GM18909 (cell line): ENCODE measurements around the gene SCTR.
A peak's percentile ranks its signal among the peaks of the same experiment; 100 is the strongest.

Experiments used
- ATAC-seq: cut with Tn5 transposase; IDR thresholded peaks from one replicate; pipeline ENCODE4 v1.9.1; 2021; ENCODE audit warnings: mild to moderate bottlenecking; ENCODE audit not compliant: unreplicated experiment, poor library complexity

The SCTR gene

GRCh38 chr2:119433636-119434327, 90.5 kb downstream of the SCTR start:
- ATAC-seq: no peak

- no peak for ATAC-seq
Observed at GRCh38 chr2:119432851-119433522, 91.3 kb downstream of the SCTR start.

GRCh38 chr2:119431976-119432850, 92.1 kb downstream of the SCTR start:
- no peak for ATAC-seq

DNA sequence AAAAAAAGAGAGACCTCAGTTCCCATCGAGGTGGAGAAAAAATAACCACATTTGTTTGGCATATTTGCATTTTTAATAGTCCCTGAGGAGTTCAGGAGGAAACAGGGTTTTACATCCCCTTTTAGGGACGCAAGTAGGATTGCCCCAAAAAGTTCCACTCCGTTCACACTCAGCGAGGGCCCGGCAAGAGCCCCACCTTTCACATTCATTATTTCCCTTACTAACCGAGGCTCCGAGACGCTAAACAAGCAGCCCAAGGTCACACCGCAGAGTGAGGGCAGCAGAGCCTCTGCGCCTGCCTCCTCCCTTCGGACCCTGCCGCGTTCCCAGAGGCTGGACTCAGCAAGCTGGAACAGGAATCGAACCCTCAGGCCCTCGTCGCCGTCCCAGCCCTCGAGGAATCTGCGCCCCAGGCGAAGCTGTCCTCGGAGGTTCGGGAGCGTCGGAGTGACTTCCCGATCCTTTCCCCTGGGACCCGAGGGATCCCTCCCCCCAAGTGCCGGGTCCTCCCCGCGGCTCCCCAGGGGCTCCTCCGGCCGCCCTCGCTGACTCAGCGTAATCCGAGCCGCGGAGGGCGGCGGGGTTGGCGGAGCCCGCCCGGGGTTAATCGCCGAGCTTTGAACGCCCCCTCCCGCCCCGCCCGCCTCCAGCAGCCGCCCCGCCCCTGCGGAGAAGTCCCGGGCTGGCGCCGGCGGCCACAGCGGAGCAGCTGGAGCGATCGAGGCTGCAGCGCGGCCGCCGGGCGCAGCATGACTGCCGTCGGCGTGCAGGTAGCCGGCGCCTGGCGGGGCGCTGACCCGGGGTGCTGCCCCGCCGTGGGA, 92.9 kb downstream of the SCTR start, which contains the start of gene TMEM37:
TMEM37 (plus strand) TSS at position 700 of the 821 bp plus-strand sequence; CDS start at position 750, 50 bp downstream.
- ATAC-seq: peak; percentile 69

- ATAC-seq: no peak
Observed at GRCh38 chr2:119430023-119430498, 94.2 kb downstream of the SCTR start.

DNA sequence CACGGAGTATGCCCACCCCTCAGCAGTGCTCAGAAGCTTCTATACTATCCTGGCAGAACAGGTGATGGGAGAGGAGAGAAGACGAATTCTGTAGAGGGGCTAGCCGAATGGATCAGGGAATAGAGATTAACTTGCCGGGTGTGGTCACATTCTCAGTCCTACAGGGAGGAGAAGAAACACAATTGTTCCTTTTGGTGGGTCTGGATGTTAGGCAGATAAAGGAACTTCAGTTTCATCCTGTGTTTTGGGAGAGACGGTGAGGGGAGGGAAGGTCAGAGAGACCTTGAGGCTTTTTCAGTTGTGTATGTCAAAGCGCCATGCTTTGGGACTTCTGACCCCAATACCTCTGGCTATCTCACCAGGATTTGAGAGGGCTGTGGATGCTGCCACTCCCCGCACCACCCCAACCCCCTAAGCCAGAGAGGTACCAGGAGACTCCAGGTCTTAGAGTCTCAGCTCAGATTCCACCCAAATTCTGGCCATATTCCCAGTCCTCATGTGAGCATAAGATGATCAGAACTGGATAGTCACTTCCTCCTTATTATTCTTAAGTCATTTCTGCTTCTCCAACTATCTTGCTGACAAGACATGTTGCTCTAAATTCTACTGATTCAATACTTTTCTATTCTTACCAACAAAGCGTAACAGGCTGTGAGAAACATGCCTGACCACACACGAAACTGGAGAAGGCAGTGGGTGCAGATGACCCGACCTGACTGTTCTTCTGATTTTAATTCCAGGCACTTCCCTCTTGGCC, 94.9 kb downstream of the SCTR start:
- ATAC-seq: no peak

GRCh38 chr2:119428488-119429224, 95.6 kb downstream of the SCTR start:
- ATAC-seq: no peak

DNA sequence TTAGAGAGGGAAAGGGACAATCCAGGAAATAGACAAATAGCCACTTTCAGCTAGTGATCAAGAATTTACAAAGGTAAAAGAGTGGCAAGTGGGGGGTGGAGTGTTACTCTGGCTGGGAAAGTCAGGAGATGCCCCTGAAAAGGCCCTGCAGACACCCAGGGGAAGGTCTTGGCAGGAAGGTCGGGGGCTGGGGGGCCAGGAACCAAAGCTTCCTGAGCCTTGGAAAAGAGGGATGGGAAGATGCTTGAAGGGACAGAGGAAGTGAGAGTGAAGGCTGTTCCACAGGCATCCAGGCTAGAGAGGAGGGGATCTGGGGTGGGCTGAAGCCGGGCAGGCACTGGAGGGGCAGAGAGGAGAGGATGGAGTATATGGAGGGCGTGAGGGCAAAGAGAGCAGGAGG, 96.5 kb downstream of the SCTR start:
- no peak for ATAC-seq

GRCh38 chr2:119426801-119427395, 97.4 kb downstream of the SCTR start:
- no peak for ATAC-seq

GRCh38 chr2:119426396-119426675, 97.9 kb downstream of the SCTR start:
- ATAC-seq: no peak

- ATAC-seq: no peak
Observed at GRCh38 chr2:119425620-119426395, 98.5 kb downstream of the SCTR start.

DNA sequence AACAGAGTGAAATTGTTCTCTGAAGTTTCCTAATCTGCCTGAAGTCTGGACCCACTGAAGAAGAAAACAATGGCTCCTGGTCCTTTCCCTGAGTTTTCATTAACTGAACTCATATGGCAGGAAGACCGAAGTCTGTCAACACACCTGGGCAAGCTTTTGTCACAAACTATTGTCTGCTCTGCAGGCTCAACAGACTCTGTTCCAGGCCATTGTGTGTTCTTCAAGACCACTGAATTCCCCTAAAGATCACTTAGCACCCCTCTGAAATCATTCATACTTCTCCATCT, 99.2 kb downstream of the SCTR start:
- ATAC-seq: no peak

DNA sequence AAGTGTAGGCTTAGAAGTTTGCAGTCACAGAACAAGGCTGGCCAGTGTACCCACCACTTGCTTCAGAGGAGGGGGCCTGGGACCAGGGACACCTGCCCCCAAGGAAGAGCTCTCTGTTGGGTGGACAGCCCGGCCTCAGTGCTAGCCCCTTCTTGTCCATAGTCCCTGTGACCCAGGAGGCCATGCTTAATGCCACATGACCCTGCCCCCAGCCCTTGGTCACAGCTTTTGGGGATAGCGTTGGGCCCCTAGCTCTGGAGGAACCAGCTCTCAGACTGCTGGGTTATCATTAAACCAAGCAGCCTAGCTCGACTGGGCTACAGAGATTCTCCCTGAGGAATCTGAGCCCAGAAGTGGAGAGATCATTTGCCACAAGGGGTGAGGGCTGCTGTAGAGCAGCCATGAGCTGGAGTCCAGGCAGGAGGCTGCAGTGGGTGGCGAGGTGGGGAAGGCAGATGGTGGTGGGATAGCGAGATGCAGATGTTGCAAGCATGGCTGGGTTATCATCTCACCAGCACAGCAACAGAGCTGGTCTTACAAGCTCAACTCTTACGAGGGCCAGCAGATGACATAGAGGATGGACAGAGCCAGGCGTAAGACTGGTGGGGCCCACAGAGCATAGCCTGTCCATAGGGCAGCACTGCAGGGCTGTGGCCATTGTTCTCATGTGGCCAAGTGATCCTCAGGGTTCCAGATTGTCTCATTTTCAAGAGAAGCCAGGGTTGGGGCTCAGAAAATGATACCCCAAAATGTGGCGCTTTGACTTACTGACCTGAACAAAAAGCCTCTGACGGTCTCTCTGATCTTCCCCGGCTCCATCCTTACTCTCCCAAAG, 99.8 kb downstream of the SCTR start:
- no peak for ATAC-seq

GRCh38 chr2:119423811-119424210, 100.5 kb downstream of the SCTR start:
- ATAC-seq: no peak

DNA sequence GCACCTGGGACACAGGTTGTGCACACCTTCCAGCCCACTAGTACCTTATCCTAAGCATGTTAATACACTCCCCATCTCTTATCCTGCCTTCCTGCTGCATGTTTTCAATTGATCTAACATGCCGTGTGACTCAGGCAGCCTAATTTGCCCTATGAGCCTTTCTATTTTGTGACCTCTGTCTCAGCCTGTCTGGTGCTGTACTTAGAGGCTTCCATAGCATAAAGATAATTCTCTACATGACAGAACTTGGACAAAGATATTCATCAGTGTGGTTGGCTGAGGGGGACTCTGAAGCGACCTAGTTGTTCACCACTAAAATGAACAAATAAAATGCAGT, 101.2 kb downstream of the SCTR start:
- no peak for ATAC-seq

DNA sequence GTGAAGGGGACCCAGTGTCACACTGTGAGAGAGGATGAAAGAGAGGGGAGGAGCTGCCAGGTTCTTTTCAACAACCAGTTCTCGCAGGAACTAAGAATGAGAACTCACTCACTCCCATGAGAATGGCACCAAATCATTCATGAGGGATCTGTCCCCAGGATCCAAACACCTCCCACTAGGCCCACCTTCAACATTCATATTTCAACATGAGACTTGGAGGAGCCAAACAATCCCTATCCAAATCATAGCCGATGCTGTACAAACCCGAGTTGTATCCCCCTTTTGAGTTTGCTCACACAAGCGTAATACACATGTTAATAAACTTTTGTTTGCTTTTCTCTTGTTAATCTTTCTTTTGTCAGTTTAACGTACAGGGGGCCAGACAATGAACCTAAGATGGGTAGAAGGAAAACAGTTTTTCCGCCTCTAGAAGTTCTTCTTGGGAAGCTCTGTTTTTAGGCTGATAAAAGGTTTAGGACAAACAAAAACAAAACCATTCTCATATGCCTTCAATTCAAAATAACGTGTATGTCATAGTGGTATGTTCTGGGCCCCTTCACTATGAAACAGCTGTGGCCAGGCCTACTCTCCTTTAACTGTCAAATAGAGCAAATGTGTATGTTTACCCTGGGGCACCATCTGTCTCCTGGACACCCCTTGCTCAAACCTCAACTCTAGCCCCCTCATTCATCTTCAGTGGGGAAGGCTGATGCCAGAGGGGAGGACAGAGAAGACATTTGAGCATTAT, 101.7 kb downstream of the SCTR start:
- no peak for ATAC-seq

DNA sequence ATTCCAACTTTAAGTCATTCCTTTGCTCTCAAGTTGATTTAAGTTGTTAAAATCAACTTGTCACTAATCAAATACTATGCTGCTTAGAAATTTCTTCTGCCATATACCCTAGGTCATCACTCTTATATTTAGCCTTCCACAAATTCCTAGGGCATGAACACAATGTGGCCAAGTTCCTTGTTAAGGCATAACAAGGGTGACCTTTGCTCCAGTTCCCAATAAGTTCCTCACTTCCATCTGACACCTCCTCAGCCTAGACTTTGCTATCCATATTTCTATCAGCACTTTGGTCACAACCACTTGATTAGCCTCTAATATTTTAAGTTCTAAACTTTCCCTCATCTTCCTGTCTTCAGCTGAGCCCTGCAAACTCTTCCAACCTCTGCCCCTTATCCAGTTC, 102.5 kb downstream of the SCTR start:
- no peak for ATAC-seq
